Neural progenitor cell (in vitro differentiated cells): Measurements from ENCODE around the gene VAV1.

ENCODE experiments used
- EZH2 ChIP-seq: fragments of 200-600 bp; sonication (generic); IDR thresholded peaks from 2 replicates; pipeline ENCODE4 v1.6.1; 2017; ENCODE audit warnings: antibody characterized with exemption, mild to moderate bottlenecking, moderate library complexity
- EZH2phosphoT487 ChIP-seq: fragments of 200-600 bp; sonication (generic); IDR thresholded peaks from 2 replicates; pipeline ENCODE4 v1.6.1; 2017; ENCODE audit warnings: antibody characterized with exemption
- TF ChIP-seq, protein P1 (sequence below): fragments of 200-600 bp; sonication (generic); IDR thresholded peaks from 2 replicates; pipeline ENCODE4 v1.5.1; 2017; ENCODE audit warnings: antibody characterized with exemption, mild to moderate bottlenecking

DNA sequence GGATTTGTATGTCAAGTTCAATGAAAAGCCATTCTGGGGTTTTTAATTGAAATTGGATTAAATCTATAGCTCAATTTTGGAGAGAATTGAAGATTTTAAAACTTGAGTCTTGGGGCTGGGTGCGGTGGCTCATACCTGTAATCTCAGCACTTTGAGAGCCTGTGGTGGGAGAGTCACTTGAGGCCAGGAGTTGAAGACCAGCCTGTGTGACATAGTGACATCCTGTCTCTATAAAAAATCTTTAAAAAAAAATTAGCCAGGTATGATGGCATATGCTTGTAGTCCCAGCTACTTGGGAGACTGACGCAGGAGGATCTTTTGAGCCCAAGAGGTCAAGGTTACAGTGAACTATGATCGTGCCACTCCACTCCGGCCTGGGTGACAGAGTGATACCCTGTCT is 41.2 kb downstream of the VAV1 start:
- TF ChIP-seq, protein P1, sequence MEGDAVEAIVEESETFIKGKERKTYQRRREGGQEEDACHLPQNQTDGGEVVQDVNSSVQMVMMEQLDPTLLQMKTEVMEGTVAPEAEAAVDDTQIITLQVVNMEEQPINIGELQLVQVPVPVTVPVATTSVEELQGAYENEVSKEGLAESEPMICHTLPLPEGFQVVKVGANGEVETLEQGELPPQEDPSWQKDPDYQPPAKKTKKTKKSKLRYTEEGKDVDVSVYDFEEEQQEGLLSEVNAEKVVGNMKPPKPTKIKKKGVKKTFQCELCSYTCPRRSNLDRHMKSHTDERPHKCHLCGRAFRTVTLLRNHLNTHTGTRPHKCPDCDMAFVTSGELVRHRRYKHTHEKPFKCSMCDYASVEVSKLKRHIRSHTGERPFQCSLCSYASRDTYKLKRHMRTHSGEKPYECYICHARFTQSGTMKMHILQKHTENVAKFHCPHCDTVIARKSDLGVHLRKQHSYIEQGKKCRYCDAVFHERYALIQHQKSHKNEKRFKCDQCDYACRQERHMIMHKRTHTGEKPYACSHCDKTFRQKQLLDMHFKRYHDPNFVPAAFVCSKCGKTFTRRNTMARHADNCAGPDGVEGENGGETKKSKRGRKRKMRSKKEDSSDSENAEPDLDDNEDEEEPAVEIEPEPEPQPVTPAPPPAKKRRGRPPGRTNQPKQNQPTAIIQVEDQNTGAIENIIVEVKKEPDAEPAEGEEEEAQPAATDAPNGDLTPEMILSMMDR, result no peak
- no peak for TF ChIP-seq EZH2phosphoT487
- TF ChIP-seq EZH2, result no peak
